Mucosa of descending colon (tissue), 3 donors: ENCODE data around the gene IL36RN. TPM values are rescaled to one million over a fixed set of nuclear protein-coding genes. Genes with fewer than 3 reads are reported as not detected.
A peak's percentile ranks its signal among the peaks of the same experiment; 100 is the strongest.

Source experiments
- ATAC-seq: fragments of 200-7000 bp; cut with Tn5 transposase; one replicate; pipeline ENCODE4 v1.9.1; 2020; ENCODE audit warnings: mild to moderate bottlenecking, moderate library complexity
- DNase-seq, 3 donors: peaks; one replicate each; pipeline ENCODE4 v3.0.0-alpha.2; 2020
- H3K36me3 ChIP-seq: fragments of 200-600 bp; one replicate; pipeline ENCODE4 v1.8.0; 2021; ENCODE audit warnings: low read depth, mild to moderate bottlenecking
- H3K4me1 ChIP-seq: fragments of 200-600 bp; one replicate; pipeline ENCODE4 v1.8.0; 2021; ENCODE audit warnings: low read depth, mild to moderate bottlenecking
- H3K4me3 ChIP-seq: fragments of 200-600 bp; one replicate; pipeline ENCODE4 v1.8.0; 2021; ENCODE audit warnings: mild to moderate bottlenecking
- H3K9me3 ChIP-seq: fragments of 200-600 bp; one replicate; pipeline ENCODE4 v1.8.0; 2021; ENCODE audit warnings: mild to moderate bottlenecking
- intact Hi-C, 2 donors: fragments of 100-400 bp; cut with DNase I in 1 of 2; cut with micrococcal nuclease in 1 of 2; formaldehyde crosslinking; loops; one replicate each; pipeline versions ENCODE4 v1.11.0 to v1.11.1; 2022; cut with DNase I, micrococcal nuclease
- total RNA-seq, 3 donors: library from RNA; stranded (reverse); fragmentation: NEBNext Ultra II Directional in 2 of 3; extraction: Animal tissue kit (Norgen Biotek cat#: 25700) in 2 of 3; gene quantifications; one replicate each; pipeline versions ENCODE4 v1.2.1 to v1.2.4, GENCODE V29; 2021 to 2023
- TF ChIP-seq, protein P1 (sequence below): fragments of 200-600 bp; IDR thresholded peaks from one replicate; pipeline ENCODE4 v1.8.0; 2022; ENCODE audit warnings: antibody characterized with exemption, mild to moderate bottlenecking
- donor health status: DM: no; HTN: no; CAD: no; lungs with moderate emphysema.
- donor health status: DM: no; HTN: no; CAD: no.
- donor health status: DM: no; HTN: yes; CAD: no.

IL36RN gene
- total RNA-seq, 3 donors from 2014 or later: not detected

GRCh38 chr2:113024764-113025163, 34.2 kb upstream of the IL36RN start:
- Histone ChIP-seq H3K4me1 (no peaks in the 10 kb centered on the region), H3K9me3 (no peaks in the 10 kb centered on the region), H3K4me3 (no peak overlapping the region), H3K36me3 (no peaks in the 10 kb centered on the region)
- TF ChIP-seq, protein P1, sequence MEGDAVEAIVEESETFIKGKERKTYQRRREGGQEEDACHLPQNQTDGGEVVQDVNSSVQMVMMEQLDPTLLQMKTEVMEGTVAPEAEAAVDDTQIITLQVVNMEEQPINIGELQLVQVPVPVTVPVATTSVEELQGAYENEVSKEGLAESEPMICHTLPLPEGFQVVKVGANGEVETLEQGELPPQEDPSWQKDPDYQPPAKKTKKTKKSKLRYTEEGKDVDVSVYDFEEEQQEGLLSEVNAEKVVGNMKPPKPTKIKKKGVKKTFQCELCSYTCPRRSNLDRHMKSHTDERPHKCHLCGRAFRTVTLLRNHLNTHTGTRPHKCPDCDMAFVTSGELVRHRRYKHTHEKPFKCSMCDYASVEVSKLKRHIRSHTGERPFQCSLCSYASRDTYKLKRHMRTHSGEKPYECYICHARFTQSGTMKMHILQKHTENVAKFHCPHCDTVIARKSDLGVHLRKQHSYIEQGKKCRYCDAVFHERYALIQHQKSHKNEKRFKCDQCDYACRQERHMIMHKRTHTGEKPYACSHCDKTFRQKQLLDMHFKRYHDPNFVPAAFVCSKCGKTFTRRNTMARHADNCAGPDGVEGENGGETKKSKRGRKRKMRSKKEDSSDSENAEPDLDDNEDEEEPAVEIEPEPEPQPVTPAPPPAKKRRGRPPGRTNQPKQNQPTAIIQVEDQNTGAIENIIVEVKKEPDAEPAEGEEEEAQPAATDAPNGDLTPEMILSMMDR: no peak
- ATAC-seq (no peak), DNase-seq (no peak)
- intact Hi-C loops: no loop called here

DNA sequence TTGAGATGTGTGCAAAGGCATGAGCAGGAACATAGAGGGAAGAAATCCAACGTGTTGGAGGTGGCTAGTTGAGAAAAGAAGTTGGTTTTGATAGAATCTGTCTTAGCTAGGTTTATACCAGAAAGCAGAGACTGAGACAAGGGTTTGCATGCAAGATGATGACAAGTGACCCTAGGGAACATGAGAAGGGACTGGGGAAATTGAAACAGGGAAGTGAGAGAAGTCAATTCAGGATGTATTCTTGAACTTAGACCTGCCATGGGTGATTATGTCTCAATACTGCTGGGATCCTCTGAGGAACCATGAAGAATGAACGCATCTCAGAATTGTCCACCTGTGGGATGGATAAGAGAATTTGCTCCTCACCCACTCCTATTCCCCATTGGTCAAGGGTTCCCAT, 33.3 kb upstream of the IL36RN start:
- TF ChIP-seq, protein P1: no peak
- DNase-seq: no peak
- intact Hi-C loops: no loop called here
- no peak for ATAC-seq
- no peaks in the 10 kb centered on the region for H3K36me3 ChIP-seq
- no peak overlapping the region for H3K4me3 ChIP-seq
- H3K9me3 ChIP-seq: no peaks in the 10 kb centered on the region
- no peaks in the 10 kb centered on the region for H3K4me1 ChIP-seq

DNA sequence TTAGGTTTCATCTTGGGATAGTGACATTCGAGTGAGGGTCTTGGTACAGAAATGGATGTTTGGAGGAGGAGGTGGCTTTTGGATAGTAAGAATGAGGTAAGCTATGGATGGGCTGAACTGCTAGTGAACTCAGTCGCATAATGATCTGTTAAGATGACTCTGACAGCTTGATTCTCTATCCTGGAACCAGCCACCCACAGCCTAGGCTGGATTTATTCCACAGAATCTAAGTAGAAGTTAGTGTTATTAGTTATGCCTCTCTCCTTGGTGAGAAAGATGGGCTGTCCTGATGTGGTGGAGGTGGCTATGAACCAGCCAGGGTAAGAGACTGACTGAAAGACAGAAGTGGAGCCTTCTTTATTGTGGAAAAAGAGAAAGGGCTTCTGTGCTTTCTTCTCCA, 31.3 kb upstream of the IL36RN start:
- no peak for DNase-seq
- Histone ChIP-seq H3K4me1 (no peaks in the 10 kb centered on the region), H3K4me3 (no peak overlapping the region), H3K36me3 (no peaks in the 10 kb centered on the region), H3K9me3 (no peaks in the 10 kb centered on the region)
- ATAC-seq: no peak
- intact Hi-C loops: no loop called here
- TF ChIP-seq, protein P1: no peak

- ATAC-seq (no peak), DNase-seq (no peak)
- no peaks in the 10 kb centered on the region for H3K4me1 ChIP-seq
- TF ChIP-seq, protein P1: no peak
- H3K36me3 ChIP-seq: no peaks in the 10 kb centered on the region
- no peaks in the 10 kb centered on the region for H3K9me3 ChIP-seq
- intact Hi-C loops: no loop called here
- H3K4me3 ChIP-seq: no peak overlapping the region
Measured at GRCh38 chr2:113028112-113028511, 30.9 kb upstream of the IL36RN start.

DNA sequence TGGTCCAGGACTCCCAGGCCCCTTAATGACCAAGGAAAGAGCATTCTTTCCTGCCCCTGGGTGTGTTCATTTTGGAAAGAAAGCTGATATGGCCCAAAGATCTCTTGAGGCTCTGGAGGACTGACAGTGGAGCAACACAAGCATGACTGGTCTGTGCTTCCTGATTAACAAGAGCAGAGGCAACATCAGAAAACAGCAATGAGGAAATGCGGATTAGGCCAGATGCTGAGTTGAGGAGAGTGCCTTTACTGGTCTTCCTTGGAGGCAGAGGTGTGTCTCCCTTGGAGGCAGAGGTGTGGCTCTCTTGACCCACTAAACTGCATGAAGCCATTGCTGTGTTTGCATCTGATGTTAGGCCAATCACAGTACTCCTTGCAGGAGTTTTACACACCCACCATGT, 26.3 kb upstream of the IL36RN start:
- DNase-seq (no peak), ATAC-seq (peak; percentile 50)
- Histone ChIP-seq H3K36me3 (no peaks in the 10 kb centered on the region), H3K4me3 (no peak overlapping the region), H3K9me3 (no peaks in the 10 kb centered on the region), H3K4me1 (no peaks in the 10 kb centered on the region)
- intact Hi-C loops: no loop called here
- TF ChIP-seq, protein P1: no peak

DNA sequence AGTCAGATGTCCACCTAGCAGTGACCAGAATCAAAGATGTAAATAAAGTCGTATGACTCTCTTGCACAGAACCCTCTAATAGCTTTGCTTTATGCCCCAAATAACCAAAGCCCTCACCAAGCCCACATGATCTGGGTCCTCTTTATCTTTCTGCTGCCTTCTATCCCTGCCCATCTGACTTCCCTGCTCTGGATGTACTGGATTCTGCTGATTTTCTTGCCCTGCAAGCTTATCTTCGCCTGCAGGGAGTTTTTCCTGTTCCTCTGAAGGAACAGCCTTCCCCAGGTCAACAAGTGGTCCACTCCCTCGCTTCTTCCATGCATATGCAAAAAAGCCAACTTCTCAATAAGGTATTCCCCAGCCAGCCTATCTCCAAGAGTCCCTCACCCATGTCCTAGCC, 25.0 kb upstream of the IL36RN start:
- no peak for DNase-seq
- Histone ChIP-seq H3K36me3 (no peaks in the 10 kb centered on the region), H3K4me3 (no peak overlapping the region), H3K4me1 (no peaks in the 10 kb centered on the region), H3K9me3 (no peaks in the 10 kb centered on the region)
- TF ChIP-seq, protein P1: no peak
- intact Hi-C loops: no loop called here
- no peak for ATAC-seq
